Aorta (tissue), 5 donors: ENCODE results near the gene FRMD5. TPM values are rescaled to one million over a fixed set of nuclear protein-coding genes. Genes with fewer than 3 reads are reported as not detected.
"Not testable (repeated sequence)": the region's sequence is repeated elsewhere in the genome, so short reads cannot be mapped to it uniquely, and the experiment has no call there.

ENCODE experiments used
- ATAC-seq: fragments of 200-7000 bp; cut with Tn5 transposase; one replicate; pipeline ENCODE4 v1.9.1; 2022; ENCODE audit warnings: moderate library complexity; ENCODE audit not compliant: low FRiP score
- DNase-seq, 2 donors: peaks; one replicate each; pipeline ENCODE4 v3.0.0-alpha.2; 2020
- H3K27ac ChIP-seq, 2 donors: one replicate each; pipeline ENCODE4 v1.5.1; 2013; ENCODE audit warnings: low read length in 2 of 2, mild to moderate bottlenecking in 2 of 2, moderate library complexity in 2 of 2, control low read depth in 1 of 2, inconsistent platforms in 1 of 2, low read depth in 1 of 2
- H3K27me3 ChIP-seq, 2 donors: one replicate each; pipeline ENCODE4 v1.6.1; 2013; ENCODE audit warnings: control low read depth in 1 of 2, low read length in 1 of 2, mild to moderate bottlenecking in 1 of 2, moderate library complexity in 1 of 2; ENCODE audit not compliant: insufficient read depth in 2 of 2, control insufficient read depth in 1 of 2
- H3K36me3 ChIP-seq, 2 donors: one replicate each; pipeline ENCODE4 v1.6.1; 2013; ENCODE audit warnings: control low read depth in 1 of 2, low read length in 1 of 2, mild to moderate bottlenecking in 1 of 2; ENCODE audit not compliant: insufficient read depth in 2 of 2, control insufficient read depth in 1 of 2
- H3K4me1 ChIP-seq, 2 donors: one replicate each; pipeline ENCODE4 v1.6.1; 2013; ENCODE audit warnings: low read length in 2 of 2, control low read depth in 1 of 2, mild to moderate bottlenecking in 1 of 2, moderate library complexity in 1 of 2; ENCODE audit not compliant: insufficient read depth in 2 of 2, control insufficient read depth in 1 of 2
- H3K4me3 ChIP-seq, 2 donors: one replicate each; pipeline ENCODE4 v1.5.1; 2013; ENCODE audit warnings: low read length in 2 of 2, control low read depth in 1 of 2, mild to moderate bottlenecking in 1 of 2
- H3K9me3 ChIP-seq: one replicate; pipeline ENCODE4 v1.6.1; 2013; ENCODE audit warnings: mild to moderate bottlenecking, low read length; ENCODE audit not compliant: control insufficient read depth
- WGBS, 2 donors: extraction: QIAGEN DNeasy Blood & Tissue Kit; methylation state at CpG; one replicate each; pipeline ENCODE4 v1.1.7; 2013; 5-methylcytosine and 5-hydroxymethylcytosine counted together
- intact Hi-C, 2 donors: fragments of 100-400 bp; cut with DNase I; formaldehyde crosslinking; loops; one replicate each; pipeline versions ENCODE4 v1.14.2 to v1.15.0; 2022
- long read RNA-seq, 2 donors: library from polyadenylated mRNA; unstranded; transcript quantifications; one replicate each; pipeline ENCODE4 v2.0.0, GENCODE V29; 2020 to 2021
- polyA plus RNA-seq, 2 donors: library from polyadenylated mRNA; stranded (reverse); fragments of 200-250 nt; gene quantifications; one replicate each; pipeline ENCODE4 v1.2.3, GENCODE V29; 2013
- total RNA-seq, 2 donors: library from RNA; stranded (reverse); fragmentation: NEBNext Ultra II Directional; extraction: Animal tissue kit (Norgen Biotek cat#: 25700); gene quantifications; one replicate each; pipeline ENCODE4 v1.2.1, GENCODE V29; 2021
- donor health status: healthy with polysubstance abuse.
- donor health status: Bipolar disorder and iron deficiency.
- donor health status: DM: no; HTN: no; CAD: no.
- donor health status: DM: no; HTN: no; CAD: no.
- donor health status: DM: yes; HTN: yes; CAD: no.

FRMD5 gene
- total RNA-seq = under 1 TPM; 0.39 to 0.78 TPM
- polyA plus RNA-seq = under 1 TPM; 0.18 to 0.88 TPM
- long read RNA-seq, donor 1, partial matches to known transcripts = 1 of 3 reads
- long read RNA-seq, donor 1, other reads (novel, unspliced or antisense) = 2 of 3 reads
- long read RNA-seq, donor 2, partial matches to known transcripts = 0 of 4 reads
- long read RNA-seq, donor 2, other reads (novel, unspliced or antisense) = 4 of 4 reads

DNA sequence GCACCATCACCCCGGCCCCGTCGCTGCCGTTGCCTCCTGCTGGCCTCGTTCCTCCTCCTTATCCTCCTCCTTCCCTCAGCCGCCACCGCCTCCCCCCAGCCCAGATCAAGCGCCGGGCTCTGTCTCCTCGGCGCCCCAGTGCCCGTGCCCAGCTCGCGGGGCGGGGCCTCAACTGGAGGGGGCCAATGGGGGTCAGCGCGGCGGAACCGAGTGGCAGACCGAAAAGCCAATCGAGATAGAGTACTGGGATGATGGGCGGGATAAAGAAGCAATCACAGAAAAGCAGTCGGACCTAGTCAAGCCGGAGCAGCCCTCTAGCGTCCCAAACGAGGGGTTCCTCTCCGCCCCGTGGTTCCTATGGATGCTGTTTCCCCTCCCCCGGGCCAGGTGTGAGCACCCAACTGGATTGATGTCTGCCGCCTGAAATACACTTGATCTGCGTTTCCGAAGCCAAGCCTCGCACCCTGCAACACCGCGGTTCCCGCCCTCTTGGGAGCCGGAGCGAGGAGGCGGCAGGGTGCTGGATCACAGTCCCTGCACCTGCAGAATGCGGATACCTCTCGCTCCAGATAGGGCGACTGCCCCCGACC is at the start of gene FRMD5:
TSS of gene FRMD5 (minus strand) at position 121 of the 590 bp plus-strand sequence.
- Histone ChIP-seq H3K9me3 (no peaks in the 10 kb centered on the region), H3K4me3 (peak within 1 kb of the TSS; percentile 14 to 42), H3K4me1 (no peaks in the 10 kb centered on the region), H3K27ac (no peak within 1 kb of the TSS), H3K36me3 (no peaks in the 10 kb centered on the region), H3K27me3 (no peaks in the 10 kb centered on the region)
- DNase-seq = peak; percentile 88 to 93
- WGBS, 2 donors = 1% methylated on average over 39 to 43 of the region's 43 CpGs
- intact Hi-C loops = no loop called here
- ATAC-seq = peak; percentile 94

DNA sequence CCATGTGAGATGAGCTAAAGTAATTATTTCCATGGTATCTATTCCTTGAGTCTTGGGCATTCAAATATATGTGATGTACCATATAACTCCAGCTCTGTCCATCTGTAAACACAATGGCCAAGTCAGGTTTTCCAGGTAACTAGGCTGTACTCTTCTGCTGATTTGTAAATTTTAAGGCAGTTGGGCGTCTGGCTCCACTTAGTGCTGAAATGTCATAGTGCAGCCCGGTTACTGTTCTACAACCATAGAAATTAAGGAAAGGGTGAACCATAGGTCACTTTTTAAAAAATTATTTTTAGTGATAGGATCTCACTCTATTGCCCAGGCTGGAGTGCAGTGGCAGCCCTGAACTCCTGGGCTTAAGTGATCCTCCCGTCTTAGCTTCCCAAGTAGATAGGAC is 48.8 kb upstream of the FRMD5 start:
- no peak overlapping the region for H3K27ac ChIP-seq
- 85 to 87% methylated on average over 3 of the region's 3 CpGs for WGBS, 2 donors
- no peaks in the 10 kb centered on the region for H3K4me1 ChIP-seq
- H3K9me3 ChIP-seq = peaks cover 2% of the 10 kb centered on the region
- intact Hi-C loops = no loop called here
- no peaks in the 10 kb centered on the region for H3K27me3 ChIP-seq
- no peak overlapping the region for H3K4me3 ChIP-seq
- no peaks in the 10 kb centered on the region for H3K36me3 ChIP-seq
- DNase-seq (no peak), ATAC-seq (no peak)

DNA sequence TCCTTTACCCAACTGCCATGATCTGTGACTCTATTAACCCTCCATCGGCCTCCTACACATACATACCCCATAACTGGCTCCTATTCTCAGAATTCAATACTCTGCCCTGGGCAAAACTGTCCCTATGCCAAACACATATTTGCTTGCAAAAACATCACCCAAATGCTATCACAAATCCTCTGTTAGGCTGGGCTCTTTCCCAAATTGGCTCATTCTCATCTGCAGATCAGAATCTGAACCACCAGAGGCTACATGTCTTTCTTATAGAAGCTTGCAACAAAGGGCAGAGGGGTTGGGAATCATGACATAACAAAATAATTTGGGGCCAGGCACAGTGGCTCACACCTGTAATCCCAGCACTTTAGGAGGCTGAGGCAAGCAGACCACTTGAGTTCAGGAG is 48.1 kb upstream of the FRMD5 start:
- 26 to 40% methylated on average over 1 of the region's 1 CpG for WGBS, 2 donors
- Histone ChIP-seq H3K36me3 (no peaks in the 10 kb centered on the region), H3K4me3 (no peak overlapping the region), H3K27me3 (no peaks in the 10 kb centered on the region), H3K27ac (no peak overlapping the region), H3K4me1 (no peaks in the 10 kb centered on the region), H3K9me3 (peaks cover 2% of the 10 kb centered on the region)
- ATAC-seq (no peak), DNase-seq (no peak)
- intact Hi-C loops = no loop called here

DNA sequence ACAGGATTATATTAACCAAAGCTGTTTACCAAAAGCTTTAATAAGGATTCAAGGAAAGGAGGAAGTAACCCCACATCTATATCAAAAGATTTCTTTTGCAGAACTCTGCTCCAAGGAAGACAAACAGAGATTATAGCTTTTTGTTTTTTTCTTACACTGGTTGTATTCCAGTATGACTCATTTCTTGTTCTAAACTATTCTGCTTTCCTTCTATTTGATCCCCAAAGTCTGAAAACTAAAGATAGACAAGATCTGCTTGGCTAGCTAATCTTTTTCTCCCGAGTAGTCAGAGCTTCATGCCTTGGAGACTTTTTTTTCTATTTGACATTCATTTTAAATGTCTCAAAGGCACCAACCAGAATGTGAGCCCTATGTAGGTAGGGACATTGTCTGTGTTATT is 36.8 kb upstream of the FRMD5 start:
- ATAC-seq = no peak
- H3K4me1 ChIP-seq = no peaks in the 10 kb centered on the region
- no peak overlapping the region for H3K4me3 ChIP-seq
- WGBS, 2 donors = 0 to 5% methylated on average over 1 of the region's 1 CpG
- no peaks in the 10 kb centered on the region for H3K27me3 ChIP-seq
- intact Hi-C loops = no loop called here
- H3K9me3 ChIP-seq = no peaks in the 10 kb centered on the region
- no peak for DNase-seq
- H3K27ac ChIP-seq = no peak overlapping the region
- H3K36me3 ChIP-seq = no peaks in the 10 kb centered on the region

DNA sequence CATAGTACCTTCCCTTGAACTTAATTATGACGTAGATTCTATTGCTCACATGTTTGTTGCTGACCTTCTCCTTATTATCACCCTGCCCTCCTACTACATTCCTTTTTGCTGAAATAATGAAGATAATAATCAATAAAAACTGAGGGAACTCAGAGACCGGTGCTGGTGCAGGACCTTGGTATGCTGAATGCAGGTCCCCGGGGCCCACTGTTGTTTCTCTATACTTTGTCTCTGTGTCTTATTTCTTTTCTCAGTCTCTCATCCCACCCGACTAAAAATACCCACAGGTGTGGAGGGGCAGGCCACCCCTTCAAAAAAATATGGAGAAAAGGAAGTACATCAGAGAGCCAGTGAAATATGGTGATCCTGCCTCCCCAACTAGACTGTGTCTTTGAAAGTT is 34.2 kb upstream of the FRMD5 start:
- H3K4me1 ChIP-seq, H3K27me3 ChIP-seq, H3K36me3 ChIP-seq, H3K27ac ChIP-seq, intact Hi-C loops, DNase-seq, ATAC-seq, H3K4me3 ChIP-seq, H3K9me3 ChIP-seq: not testable (repeated sequence)
- 60% methylated on average over 3 of the region's 4 CpGs for WGBS, 2 donors

DNA sequence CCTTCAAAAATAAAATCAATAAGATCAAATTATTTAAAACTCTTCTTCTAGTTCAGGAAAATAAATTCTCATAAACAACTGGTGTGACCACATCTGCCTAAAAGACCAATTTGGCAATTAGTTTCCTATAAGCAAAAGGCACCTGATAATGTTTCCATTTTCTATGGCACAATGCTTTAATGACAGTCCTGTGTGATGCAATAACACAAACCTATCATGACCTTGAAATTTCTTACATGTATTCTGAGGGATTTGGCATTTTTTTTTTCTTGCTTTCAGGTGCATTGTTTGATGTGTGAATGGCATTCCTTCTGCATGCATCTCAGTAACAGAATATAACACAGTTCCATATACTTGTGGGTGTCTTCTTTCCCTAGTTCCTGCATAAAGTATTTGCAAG is 32.5 kb upstream of the FRMD5 start:
- intact Hi-C loops = no loop called here

DNA sequence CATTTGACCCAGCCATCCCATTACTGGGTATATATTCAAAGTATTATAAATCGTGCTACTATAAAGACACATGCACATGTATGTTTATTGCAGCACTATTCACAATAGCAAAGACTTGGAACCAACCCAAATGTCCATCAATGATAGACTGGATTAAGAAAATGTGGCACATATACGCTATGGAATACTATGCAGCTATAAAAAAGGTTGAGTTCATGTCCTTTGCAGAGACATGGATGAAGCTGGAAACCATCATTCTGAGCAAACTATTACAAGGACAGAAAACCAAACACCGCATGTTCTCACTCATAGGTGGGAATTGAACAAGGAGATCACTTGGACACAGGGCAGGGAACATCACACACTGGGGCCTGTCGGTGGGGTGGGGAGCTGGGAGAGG is 31.9 kb upstream of the FRMD5 start:
- H3K4me3 ChIP-seq, intact Hi-C loops, ATAC-seq, H3K9me3 ChIP-seq, H3K27ac ChIP-seq, H3K27me3 ChIP-seq, DNase-seq, H3K36me3 ChIP-seq, H3K4me1 ChIP-seq: not testable (repeated sequence)
- WGBS, 2 donors = 91 to 95% methylated on average over 4 of the region's 4 CpGs

More for the DNA sequence above, 32.5 kb upstream of the FRMD5 start:
- ATAC-seq (no peak), DNase-seq (no peak)
- Histone ChIP-seq H3K9me3 (no peaks in the 10 kb centered on the region), H3K36me3 (no peaks in the 10 kb centered on the region), H3K4me3 (no peak overlapping the region), H3K4me1 (no peaks in the 10 kb centered on the region), H3K27me3 (no peaks in the 10 kb centered on the region), H3K27ac (no peak overlapping the region)

DNA sequence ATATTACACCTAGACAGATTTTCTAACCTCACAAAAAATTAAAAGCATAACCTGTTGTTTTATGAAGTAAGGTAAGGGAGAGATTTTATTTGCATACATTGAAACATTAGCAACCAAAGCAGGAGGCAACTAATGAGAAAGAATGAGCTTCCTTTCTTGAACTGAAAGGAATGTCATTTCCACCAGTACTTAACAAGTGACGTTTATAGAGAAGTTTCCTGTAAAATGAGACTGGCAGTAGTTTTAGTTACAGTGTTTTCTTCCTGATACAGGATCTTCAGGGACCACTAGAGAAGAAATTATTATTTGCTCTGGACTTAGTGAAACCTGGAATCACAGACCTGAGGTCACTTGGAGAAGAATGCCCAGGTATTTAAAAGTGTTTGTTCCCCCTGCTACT is 27.4 kb upstream of the FRMD5 start:
- Histone ChIP-seq H3K4me3 (no peak overlapping the region), H3K27ac (no peak overlapping the region), H3K27me3 (no peaks in the 10 kb centered on the region), H3K9me3 (no peaks in the 10 kb centered on the region), H3K4me1 (no peaks in the 10 kb centered on the region), H3K36me3 (no peaks in the 10 kb centered on the region)
- ATAC-seq (no peak), DNase-seq (no peak)
- 53 to 71% methylated on average over 1 of the region's 1 CpG for WGBS, 2 donors
- intact Hi-C loops = loop anchor here in 1 of 2 donors (5.0 kb wide), 1 partner anchor 350 kb away; no protein-coding TSS in a partner anchor

DNA sequence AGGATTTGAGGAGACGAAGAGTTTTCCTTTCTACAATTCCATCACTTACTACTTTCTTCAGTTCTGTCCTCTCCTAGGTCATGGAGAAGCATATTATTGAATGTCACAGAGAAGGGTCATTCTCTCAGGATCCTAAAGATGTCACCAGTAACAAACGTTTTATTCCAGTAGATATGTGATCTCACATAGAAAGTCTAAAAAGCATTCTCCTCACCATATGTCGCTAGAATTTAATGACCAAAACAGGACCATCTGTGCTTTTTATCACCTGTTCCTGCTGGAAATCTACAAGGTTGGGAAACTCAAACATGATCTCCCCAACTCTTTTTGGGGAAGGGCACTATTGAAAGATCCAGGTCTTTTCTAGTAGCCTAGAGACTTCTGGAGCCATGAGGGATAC is 24.0 kb upstream of the FRMD5 start:
- no peaks in the 10 kb centered on the region for H3K27me3 ChIP-seq
- ATAC-seq (no peak), DNase-seq (no peak)
- 71 to 73% methylated on average over 3 of the region's 3 CpGs for WGBS, 2 donors
- no peaks in the 10 kb centered on the region for H3K4me1 ChIP-seq
- H3K36me3 ChIP-seq = no peaks in the 10 kb centered on the region
- intact Hi-C loops = loop anchor here (1.0 to 10.0 kb wide), 3 partner anchors 314 to 346 kb away; no protein-coding TSS in a partner anchor
- no peaks in the 10 kb centered on the region for H3K9me3 ChIP-seq
- H3K4me3 ChIP-seq = no peak overlapping the region
- no peak overlapping the region for H3K27ac ChIP-seq
